ENCODE data around the gene SBDS.
A peak's percentile ranks its signal among the peaks of the same experiment; 100 is the strongest.
"Not testable (repeated sequence)": the region's sequence is repeated elsewhere in the genome, so short reads cannot be mapped to it uniquely, and the experiment has no call there.

SBDS gene

GRCh38 chr7:66995050-66995776 is at the start of gene SBDS:
TSS of gene SBDS (minus strand) at chr7:66995586. CDS start at chr7:66995417, 169 bp downstream.
- DNase-seq (ENCODE audit: low spot score): peak; percentile 100

- DNase-seq (ENCODE audit: low spot score): not testable (repeated sequence)
These were observed 48.2 kb upstream of the SBDS start for GRCh38 chr7:67043559-67043930.

- peak; percentile 56 for DNase-seq (ENCODE audit: low spot score)
These were observed 47.6 kb upstream of the SBDS start for GRCh38 chr7:67042781-67043558.

GRCh38 chr7:67040832-67041231 is 45.4 kb upstream of the SBDS start:
- DNase-seq (ENCODE audit: low spot score): not testable (repeated sequence)

- not testable (repeated sequence) for DNase-seq (ENCODE audit: low spot score)
These were observed 41.3 kb upstream of the SBDS start for GRCh38 chr7:67036432-67037395.

- no peak for DNase-seq (ENCODE audit: low spot score)
These were observed 37.9 kb upstream of the SBDS start for GRCh38 chr7:67033251-67033650.

- not testable (repeated sequence) for DNase-seq (ENCODE audit: low spot score)
These were observed 36.3 kb upstream of the SBDS start for GRCh38 chr7:67031685-67032084.

- not testable (repeated sequence) for DNase-seq (ENCODE audit: low spot score)
These were observed 30.1 kb upstream of the SBDS start for GRCh38 chr7:67025459-67025858.

GRCh38 chr7:67022511-67022910 is 27.1 kb upstream of the SBDS start:
- DNase-seq (ENCODE audit: low spot score): no peak

- no peak for DNase-seq (ENCODE audit: low spot score)
These were observed 25.9 kb upstream of the SBDS start for GRCh38 chr7:67021260-67021659.

GRCh38 chr7:67019562-67020390 is 24.4 kb upstream of the SBDS start:
- DNase-seq (ENCODE audit: low spot score): no peak

GRCh38 chr7:67018940-67019339 is 23.6 kb upstream of the SBDS start:
- DNase-seq (ENCODE audit: low spot score): no peak

- not testable (repeated sequence) for DNase-seq (ENCODE audit: low spot score)
These were observed 22.6 kb upstream of the SBDS start for GRCh38 chr7:67017971-67018370.

- DNase-seq (ENCODE audit: low spot score): not testable (repeated sequence)
These were observed 18.8 kb upstream of the SBDS start for GRCh38 chr7:67014076-67014622.

GRCh38 chr7:67009677-67010076 is 14.3 kb upstream of the SBDS start:
- DNase-seq (ENCODE audit: low spot score): not testable (repeated sequence)

- no peak for DNase-seq (ENCODE audit: low spot score)
These were observed 12.9 kb upstream of the SBDS start for GRCh38 chr7:67008260-67008659.

- DNase-seq (ENCODE audit: low spot score): no peak
These were observed 11.6 kb upstream of the SBDS start for GRCh38 chr7:67006965-67007364.

- DNase-seq (ENCODE audit: low spot score): not testable (repeated sequence)
These were observed 8.8 kb upstream of the SBDS start for GRCh38 chr7:67004145-67004544.

- DNase-seq (ENCODE audit: low spot score): not testable (repeated sequence)
These were observed 5.3 kb upstream of the SBDS start for GRCh38 chr7:67000601-67001258.

- peak; percentile 100 for DNase-seq (ENCODE audit: low spot score)
These were observed 1.2 kb upstream of the SBDS start, which contains the start of gene TYW1 for GRCh38 chr7:66996444-66997191. TSS of gene TYW1 (plus strand) at chr7:66996833. CDS start at chr7:66996979, 146 bp downstream.
